Non-pigmented ciliary epithelial cell (primary cell): Measurements from ENCODE around the gene G3BP1.
"Not testable (repeated sequence)": the region's sequence is repeated elsewhere in the genome, so short reads cannot be mapped to it uniquely, and the experiment has no call there.

Source experiments
- DNase-seq: peaks from one replicate; pipeline ENCODE4 v3.0.0-alpha.2; 2010; ENCODE audit warnings: low read depth

Gene G3BP1

GRCh38 chr5:151771259-151772028 is at the start of gene G3BP1:
Gene G3BP1 (plus strand): TSS chr5:151771954. CDS start chr5:151786621, 14,667 bp downstream.
- DNase-seq, result peak; percentile 100

GRCh38 chr5:151722546-151722945 is 49.2 kb upstream of the G3BP1 start:
- DNase-seq, result no peak

GRCh38 chr5:151724360-151724759 is 47.4 kb upstream of the G3BP1 start:
- no peak for DNase-seq

- not testable (repeated sequence) for DNase-seq
Observed at GRCh38 chr5:151729597-151729996, 42.2 kb upstream of the G3BP1 start.

GRCh38 chr5:151730381-151730780 is 41.4 kb upstream of the G3BP1 start:
- no peak for DNase-seq

GRCh38 chr5:151733358-151734063 is 38.2 kb upstream of the G3BP1 start:
- DNase-seq, result no peak

- DNase-seq, result no peak
Observed at GRCh38 chr5:151734064-151734408, 37.7 kb upstream of the G3BP1 start.

- no peak for DNase-seq
Observed at GRCh38 chr5:151735646-151736045, 36.1 kb upstream of the G3BP1 start.

- no peak for DNase-seq
Observed at GRCh38 chr5:151737431-151737830, 34.3 kb upstream of the G3BP1 start.

- no peak for DNase-seq
Observed at GRCh38 chr5:151738125-151738848, 33.5 kb upstream of the G3BP1 start.

- DNase-seq, result no peak
Observed at GRCh38 chr5:151739395-151739794, 32.4 kb upstream of the G3BP1 start.

GRCh38 chr5:151739939-151740335 is 31.8 kb upstream of the G3BP1 start:
- DNase-seq, result peak; percentile 85

GRCh38 chr5:151740336-151740942 is 31.3 kb upstream of the G3BP1 start:
- DNase-seq, result peak; percentile 87

- no peak for DNase-seq
Observed at GRCh38 chr5:151740958-151741373, 30.8 kb upstream of the G3BP1 start.

GRCh38 chr5:151741678-151742423 is 29.9 kb upstream of the G3BP1 start:
- peak; percentile 81 for DNase-seq

GRCh38 chr5:151742870-151743294 is 28.9 kb upstream of the G3BP1 start:
- DNase-seq, result no peak

GRCh38 chr5:151743530-151743929 is 28.2 kb upstream of the G3BP1 start:
- DNase-seq, result no peak

GRCh38 chr5:151745071-151745705 is 26.6 kb upstream of the G3BP1 start:
- DNase-seq, result no peak

- no peak for DNase-seq
Observed at GRCh38 chr5:151750121-151750520, 21.6 kb upstream of the G3BP1 start.

GRCh38 chr5:151751091-151751490 is 20.7 kb upstream of the G3BP1 start:
- no peak for DNase-seq

- DNase-seq, result no peak
Observed at GRCh38 chr5:151751593-151751992, 20.2 kb upstream of the G3BP1 start.
